GM21529 (cell line): ENCODE data around the gene NOX3.
"Not testable (repeated sequence)": the region's sequence is repeated elsewhere in the genome, so short reads cannot be mapped to it uniquely, and the experiment has no call there.

Source experiments
- ATAC-seq: cut with Tn5 transposase; IDR thresholded peaks from one replicate; pipeline ENCODE4 v1.9.1; 2021; ENCODE audit not compliant: unreplicated experiment

NOX3 gene, protein sequence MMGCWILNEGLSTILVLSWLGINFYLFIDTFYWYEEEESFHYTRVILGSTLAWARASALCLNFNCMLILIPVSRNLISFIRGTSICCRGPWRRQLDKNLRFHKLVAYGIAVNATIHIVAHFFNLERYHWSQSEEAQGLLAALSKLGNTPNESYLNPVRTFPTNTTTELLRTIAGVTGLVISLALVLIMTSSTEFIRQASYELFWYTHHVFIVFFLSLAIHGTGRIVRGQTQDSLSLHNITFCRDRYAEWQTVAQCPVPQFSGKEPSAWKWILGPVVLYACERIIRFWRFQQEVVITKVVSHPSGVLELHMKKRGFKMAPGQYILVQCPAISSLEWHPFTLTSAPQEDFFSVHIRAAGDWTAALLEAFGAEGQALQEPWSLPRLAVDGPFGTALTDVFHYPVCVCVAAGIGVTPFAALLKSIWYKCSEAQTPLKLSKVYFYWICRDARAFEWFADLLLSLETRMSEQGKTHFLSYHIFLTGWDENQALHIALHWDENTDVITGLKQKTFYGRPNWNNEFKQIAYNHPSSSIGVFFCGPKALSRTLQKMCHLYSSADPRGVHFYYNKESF

DNA sequence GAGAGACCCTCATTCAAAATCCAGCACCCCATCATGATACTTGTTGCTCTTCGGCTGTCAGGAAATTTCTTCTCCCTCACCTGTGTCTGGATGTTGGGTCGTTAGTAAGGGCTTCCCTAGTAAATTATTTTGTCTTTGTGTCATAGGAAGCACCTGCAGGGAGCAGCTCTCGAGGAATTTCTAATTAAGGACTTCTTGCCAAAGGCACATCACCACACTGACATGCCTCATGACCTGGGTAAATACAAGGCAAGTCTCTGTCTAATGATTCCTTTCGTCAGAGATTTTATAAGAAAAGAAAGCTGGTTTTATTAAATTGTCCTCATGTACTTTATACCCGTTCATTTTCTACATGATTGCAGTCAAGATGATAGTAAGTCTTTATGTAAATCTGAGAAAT lies at the start of gene NOX3:
Gene NOX3, minus strand, starts transcription at position 74 of the 400 bp plus-strand sequence. Its CDS starts 39 bp downstream, at position 35.
- no peak for ATAC-seq

DNA sequence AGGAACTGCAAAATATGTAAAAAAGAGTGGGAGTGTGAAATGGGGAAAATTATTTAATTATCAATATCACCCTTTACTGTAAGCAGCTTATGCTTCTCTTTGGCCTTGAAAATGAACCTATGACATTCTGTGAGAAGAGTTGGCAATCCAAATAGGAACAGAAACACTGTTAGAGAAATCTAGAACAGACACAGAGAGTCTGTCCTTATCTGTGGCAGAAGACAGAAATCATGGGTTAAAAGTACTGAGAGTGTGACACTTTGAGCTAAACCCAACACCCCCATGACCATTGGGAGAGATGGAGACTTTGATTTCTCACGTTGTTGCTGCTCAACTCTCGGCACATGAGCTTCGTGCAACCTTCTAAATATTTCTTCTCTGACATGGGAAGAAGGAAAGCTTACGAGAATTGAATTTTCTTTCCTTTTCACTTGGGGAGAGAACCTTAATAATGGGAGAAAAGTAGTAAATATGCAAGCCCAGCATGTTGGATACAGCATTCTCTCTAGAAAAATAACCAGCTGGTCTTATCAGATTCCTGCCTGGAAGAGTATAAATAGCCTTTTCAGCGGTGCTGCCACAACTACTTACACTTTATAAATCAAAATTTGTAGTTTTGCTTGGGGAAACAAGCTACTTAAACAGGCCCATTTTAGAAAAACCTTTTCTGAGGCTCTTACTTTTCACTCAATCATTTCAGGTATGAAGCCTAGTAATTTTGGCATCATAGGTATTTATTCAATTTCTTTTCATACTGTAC lies 49.4 kb upstream of the NOX3 start:
- ATAC-seq: peak; percentile 40

DNA sequence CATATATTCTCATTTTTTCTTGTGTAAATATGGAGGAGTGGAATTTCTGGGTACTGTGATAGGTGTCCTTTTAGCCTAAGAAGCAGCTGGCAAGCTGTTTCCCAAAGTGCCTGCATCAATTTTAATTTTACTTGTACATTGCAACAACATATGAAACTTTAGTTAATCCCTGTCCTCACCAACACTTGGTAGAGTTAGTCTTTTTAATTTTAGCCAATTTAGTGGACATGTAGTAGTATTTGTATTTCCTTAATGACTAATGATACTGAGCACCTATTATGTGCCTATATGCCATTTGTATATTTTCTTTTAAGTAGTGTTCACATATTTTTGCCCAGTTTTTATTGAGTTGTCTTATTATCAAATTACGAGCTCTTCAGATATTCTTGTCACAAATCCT lies 46.8 kb upstream of the NOX3 start:
- ATAC-seq: no peak

DNA sequence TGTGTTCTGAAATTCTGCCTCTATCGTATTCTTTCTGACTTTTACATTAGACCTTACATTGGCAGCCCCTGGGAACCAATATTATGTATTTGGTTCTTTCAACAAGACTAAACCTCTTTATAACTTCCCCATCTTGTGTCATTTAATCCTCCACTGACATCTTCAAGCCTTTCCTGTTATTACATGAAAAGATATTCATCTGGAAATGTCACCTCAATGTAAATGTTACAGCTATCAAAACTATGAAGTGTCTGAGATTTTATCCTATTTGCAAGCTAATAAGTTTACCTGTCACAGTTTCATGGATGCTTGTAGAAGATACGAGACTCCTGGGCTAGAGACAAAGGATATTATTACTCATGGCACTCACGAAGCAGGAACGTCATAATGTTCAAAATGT lies 43.9 kb upstream of the NOX3 start:
- ATAC-seq: no peak

DNA sequence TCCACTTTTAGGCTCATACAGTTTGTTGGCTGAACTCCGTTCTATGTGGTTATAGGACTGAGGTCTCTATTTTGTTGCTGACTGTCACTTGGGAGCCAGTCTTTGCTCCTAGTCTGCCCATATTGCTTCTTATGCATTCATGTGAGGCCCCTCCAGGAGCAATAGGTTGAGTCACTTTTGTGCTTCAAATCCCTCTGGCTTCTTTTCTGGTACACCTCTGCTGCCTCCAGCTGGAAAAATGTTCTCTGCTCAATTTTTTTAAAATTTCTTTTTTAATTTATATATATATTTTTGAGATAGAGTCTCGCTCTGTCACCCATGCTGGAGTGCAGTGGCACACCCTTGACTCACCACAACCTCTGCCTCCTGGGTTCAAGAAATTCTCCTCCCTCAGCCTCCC lies 42.7 kb upstream of the NOX3 start:
- ATAC-seq: no peak

DNA sequence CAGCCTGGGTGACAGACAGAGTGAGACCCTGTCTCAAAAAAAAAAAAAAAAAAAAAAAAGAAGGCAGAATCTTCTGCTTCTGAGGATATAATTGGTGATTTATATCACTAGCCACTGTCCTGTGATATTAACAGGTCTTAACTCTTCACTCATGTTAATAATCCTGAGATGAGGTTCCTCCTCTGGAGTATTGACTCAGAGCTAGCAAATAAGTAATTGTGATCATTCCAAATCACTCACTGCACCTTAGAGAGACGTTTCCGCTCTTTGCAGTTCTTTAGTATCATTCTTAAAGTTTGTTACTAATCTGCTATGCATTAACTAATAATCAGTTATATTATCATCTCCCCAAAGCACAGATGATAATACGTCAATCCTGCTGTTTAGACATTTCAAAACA lies 41.6 kb upstream of the NOX3 start:
- ATAC-seq: peak; percentile 43

DNA sequence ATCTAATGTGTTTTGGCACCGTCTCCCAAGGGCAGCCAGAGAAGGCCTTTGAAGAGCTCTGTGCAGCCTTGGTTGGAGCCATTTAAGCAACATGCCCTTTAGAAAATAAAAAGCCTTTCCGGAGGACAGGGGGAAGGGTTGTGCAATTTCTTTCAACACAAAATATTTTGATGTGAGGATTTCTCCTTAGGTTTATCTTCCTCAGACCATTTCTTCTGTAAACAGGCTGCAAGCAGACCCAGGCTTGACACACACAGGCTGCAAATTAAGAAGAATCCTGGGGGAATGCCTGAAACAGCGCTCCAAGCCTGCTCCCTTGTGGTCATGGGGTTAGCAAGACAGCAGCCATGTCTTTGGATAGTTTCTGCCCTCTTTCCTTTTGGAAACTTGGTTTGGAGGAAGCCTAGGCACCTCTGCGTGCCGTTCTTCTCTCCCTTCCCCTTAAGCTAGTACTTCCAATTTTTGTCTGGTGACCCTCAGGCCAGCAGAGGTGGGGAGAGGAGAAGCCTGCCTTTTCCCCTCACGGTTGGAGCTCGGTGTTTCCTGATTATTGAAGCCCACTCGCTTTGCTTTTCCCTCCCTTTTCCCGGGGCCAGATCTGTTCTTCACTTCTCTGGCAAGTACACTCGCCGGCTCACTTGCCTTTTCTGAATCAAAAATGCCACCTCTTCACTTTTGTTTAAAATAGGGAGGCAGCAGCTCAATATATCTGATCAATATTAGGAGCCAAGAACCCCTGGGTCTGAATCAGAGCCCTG lies 39.6 kb upstream of the NOX3 start:
- ATAC-seq: no peak

DNA sequence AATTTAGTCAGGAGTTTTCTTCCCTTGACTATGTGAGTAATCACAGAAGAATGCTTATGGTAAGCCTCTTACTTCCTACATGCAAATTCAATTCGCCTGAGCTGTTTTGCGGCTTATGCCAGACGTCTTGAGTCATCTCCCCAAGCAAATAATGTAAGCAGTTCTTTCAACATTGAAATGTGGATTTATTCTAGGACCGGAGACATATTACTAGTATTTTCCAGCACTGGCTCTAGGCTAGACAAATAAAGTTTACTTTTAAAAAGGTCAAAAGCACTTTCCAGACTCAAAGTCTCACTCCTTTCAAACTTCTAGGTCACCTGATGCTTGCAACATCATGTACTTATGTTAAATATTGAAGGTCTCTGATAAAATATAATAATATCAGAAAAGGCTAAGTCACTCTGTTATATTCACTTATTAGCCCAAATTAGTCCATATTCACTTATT lies 38.1 kb upstream of the NOX3 start:
- peak; percentile 96 for ATAC-seq

DNA sequence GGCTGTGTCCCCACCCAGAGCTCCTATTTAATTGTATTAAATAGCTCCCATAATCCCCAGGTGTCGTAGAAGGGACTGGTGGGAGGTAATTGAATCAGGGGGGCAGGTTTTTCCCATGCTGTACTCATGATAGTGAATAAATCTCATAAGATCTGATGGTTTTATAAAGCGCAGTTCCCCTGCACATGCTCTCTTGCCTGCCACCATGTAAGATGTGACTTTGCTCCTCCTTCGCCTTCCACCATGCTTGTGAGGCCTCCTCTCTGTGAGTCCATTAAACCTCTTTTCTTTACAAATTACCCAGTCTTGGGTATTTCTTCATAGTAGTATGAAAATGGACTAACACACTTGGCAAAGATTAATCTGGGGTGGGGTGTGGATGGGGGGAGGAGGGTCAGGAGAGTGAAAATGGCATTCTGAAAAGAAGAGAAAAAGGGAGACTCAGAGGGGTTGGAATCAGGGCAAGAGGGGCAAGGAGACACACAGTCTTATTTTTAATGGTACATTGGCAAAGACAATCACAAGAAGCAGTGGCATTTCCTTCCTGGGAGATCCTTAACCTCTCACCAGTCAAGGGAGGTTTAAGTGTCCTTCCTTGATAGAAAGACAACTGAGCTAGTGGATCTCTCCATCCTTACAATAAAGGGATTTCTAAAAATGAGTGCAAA lies 37.5 kb upstream of the NOX3 start:
- peak; percentile 24 for ATAC-seq

DNA sequence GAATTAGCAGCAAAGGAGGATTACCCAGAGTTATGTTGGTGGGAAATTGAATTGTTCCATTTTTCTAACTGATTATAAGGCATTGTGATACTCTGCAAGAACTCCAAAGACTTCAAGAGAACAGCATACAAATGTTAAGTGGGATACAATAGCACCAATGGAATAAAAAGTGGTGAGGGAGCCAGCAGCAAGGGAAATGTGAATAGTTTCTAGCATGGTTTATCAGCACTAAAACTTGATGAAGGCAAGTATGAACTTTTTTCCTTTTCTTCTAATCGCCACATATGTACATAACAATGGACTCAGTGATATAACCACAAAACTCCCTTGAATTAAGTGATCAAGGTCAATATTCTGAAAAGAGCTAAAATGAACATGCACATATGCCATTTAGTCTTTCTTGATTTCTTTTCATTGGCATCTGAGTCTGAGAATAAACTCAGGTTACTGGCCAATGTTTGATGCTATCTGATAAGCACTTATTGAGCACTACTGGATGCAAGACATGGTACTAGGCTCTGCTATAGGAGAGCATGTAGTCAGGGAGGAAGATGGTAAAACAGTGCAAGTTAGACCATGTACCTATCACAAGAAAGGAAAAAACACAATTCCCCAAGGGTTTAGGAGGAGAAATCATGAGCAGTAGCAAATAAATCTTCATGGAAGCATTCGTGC lies 36.6 kb upstream of the NOX3 start:
- ATAC-seq: no peak

DNA sequence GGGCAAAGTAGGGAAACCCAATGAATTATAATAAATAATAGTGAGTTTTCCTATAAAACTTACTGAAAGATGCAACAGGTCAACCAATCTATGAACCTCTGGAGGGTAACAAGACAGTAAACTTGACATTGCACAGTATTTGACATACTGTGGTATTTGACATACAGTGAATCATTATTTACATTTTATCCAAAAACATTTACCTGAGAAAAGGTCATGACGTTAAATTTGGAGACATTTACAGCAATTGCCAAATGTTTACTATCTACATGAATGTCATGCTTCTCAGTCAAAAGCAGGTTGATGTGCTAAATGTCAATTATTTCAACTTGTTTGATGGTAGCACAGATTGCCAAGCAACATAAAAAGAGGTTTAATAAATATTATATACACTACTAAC lies 35.8 kb upstream of the NOX3 start:
- ATAC-seq: no peak

DNA sequence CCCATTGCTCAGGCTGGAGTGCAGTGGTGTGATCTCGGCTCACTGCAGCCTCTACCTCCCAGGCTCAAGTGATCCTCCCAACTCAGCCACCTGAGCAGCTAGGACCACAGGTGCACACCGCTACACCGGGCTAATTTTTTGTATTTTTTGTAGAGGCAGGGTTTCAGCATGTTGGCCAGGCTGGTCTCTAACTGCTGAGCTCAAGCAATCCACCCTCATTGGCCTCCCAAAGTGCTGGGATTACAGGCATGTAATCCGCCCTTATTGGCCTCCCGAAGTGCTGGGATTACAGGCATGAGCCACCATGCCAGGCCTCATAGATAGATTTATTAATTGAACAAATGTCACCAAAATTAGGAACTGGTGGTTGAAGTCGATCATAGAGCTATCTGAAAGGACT lies 32.6 kb upstream of the NOX3 start:
- ATAC-seq: not testable (repeated sequence)

DNA sequence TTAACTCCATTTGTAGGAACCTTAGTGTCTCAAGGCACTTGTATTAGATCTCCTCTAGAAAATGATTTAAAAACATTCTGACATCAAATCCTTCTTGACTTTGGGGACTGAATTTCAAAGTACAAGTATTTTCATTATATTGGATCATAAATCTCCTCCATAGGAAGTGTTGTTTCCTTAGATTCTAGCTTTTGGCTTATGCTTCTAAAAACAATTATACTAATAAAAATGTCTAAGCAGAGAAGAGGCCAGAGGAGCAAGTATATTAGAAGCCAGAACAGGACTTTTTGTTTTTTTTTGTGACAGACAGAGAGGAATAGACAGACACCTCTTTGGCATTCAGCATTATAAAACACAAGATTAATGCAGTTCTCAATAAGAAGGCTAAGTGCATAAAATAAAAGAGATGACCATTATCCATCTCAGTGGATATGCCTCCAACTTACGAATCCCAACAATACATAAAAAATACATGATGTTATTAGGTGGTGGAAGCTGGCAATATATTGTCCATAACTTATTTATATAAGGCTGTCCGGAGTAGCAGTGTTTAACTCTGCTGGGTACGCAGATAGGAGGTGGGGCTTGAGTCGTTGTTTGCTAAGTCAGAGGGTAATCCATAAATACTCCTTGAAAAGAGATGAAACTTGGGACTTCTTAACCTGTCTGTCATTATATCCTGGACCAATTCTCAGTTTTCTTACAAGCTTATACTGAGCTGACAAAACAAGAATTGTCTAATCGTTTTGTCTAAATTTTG lies 31.9 kb upstream of the NOX3 start:
- ATAC-seq: no peak

DNA sequence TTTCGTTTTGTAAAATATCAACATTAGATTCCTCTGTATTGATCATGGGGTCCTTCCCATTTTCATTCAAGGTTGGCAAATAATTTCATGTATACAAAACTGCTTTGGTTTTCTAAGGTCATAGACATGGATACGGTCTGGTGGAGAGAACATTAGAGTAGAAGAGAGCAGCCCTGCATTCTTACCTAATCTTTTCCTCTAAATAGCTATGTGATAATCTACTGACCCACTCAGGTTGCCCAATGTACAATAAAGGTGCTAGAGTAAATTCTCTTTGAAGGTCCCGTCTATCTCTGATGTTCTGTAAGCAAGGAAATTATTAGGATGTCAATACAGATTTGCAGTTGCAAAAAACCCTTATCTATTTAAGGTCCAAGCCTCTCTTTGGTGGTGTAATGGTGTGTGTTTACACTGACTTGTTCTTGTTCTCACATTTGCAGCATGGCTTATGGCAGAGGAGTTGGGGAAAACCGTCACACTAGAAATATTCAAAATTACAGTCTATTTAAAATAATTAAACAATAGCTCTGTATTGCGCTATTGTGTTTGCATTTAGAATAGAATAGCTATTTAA lies 31.2 kb upstream of the NOX3 start:
- no peak for ATAC-seq

DNA sequence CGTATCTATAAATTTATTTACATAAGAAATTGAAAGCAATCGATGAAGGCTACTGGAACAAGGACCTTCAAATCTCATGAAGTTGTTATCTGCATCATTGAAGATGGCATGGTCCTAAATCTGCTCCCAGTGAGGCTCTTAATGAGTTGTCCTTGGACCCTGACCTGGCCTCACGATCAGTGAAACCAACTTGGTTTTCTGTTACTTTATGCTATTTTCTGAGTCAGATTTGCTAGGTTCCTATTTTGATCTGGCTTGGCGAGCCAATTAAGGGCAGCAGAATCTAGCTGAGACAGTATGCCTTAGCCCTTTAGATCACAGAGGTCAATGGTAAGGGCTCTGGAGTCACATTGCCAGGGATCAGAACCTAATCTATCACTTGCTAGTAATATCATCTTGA lies 30.1 kb upstream of the NOX3 start:
- ATAC-seq: no peak

DNA sequence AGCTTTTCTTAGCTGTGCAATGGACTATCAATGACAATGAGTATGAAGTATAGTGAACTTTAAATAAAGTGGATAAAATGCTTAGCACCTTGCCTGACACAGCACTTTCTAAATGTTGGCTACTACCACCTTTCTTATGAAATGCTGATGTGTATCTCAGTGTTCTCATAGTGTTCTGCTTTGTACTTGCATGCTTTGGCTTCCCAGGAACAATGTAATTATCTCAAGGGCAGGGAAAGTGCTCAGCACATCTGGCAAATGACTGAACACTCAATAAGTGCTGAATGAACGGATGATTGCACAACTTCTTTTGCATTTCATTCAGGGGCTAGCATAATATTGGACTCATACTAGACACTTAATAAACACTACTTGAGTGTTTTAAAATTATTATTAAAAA lies 28.2 kb upstream of the NOX3 start:
- ATAC-seq: no peak

DNA sequence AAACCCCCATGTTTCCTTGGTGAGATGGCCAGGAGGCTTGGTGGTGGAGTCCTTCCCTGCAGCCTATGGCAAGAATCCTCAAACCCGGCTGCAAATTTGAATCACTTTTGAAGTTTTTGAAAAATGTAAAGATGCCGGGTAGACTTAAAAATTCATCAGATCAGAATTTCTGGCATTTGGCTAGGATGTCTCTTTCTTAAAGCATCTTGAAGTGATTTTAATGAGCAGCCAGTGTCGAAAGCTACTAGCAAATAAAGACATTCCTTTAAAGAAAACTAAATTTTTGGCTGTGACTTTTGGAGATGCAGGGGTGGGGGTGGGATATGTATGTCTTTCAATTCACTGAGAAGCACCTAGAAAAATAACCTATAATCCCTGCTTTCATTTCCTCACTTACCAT lies 25.6 kb upstream of the NOX3 start:
- no peak for ATAC-seq

DNA sequence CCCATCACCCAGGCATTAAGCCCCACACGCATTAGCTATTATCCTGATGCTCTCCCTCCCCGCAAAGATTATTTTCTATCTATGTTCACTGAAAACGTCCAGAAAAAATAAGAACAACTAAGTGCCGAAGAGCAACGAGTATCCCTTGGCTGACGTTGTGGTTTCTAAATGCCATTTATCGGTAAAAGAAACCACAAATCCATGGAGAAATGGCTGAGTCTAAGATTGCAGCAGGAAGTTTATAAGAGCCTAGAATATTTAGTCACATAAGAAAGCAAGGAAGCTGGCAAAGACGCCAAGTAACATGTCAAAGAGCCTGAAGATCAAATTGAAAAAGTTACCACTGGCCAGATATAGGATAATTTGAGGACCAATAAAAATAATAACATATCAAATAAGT lies 18.1 kb upstream of the NOX3 start:
- no peak for ATAC-seq

DNA sequence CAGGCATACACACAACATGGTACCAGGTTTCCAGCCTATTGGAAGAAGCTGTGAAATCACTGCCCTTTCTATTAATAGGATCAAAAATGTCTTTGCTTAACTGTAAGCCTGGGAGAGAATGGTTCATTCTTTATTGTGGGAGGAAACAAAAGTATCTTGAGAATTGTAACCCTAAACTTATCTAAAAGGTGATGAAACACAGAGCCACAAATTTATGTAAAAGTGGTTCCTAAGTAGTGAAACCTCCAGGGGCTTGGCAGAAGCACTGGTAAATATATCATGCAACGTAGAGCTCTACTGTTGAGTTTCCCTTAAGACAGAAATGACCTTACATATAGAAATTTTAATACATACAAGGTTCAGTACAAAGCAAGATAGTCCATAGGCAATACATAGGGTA lies 17.2 kb upstream of the NOX3 start:
- ATAC-seq: no peak
